Astrocyte of the cerebellum (primary cell): ENCODE measurements around the gene COG3.

ENCODE experiments used
- DNase-seq: peaks from one replicate; pipeline ENCODE4 v3.0.0-alpha.2; 2011; ENCODE audit warnings: low read depth
- H3K4me3 ChIP-seq: 2 replicates; pipeline ENCODE4 v1.5.1; 2011; ENCODE audit warnings: mild to moderate bottlenecking, low read depth, low read length, moderate library complexity
- CTCF ChIP-seq: IDR thresholded peaks from 2 replicates; pipeline ENCODE4 v1.5.1; 2012; ENCODE audit warnings: low read length, low read depth, moderate library complexity, mild to moderate bottlenecking; ENCODE audit errors: missing control alignments
- in situ Hi-C: cut with HindIII; loops from 2 replicates; pipeline ENCODE4 v1.10.0; 2017; ENCODE audit warnings: low sequenced_read_pairs

COG3 gene

GRCh38 chr13:45479661-45480060, 14.9 kb downstream of the COG3 start:
- TF ChIP-seq CTCF: no peak
- in situ Hi-C loops: no loop called here
- DNase-seq: no peak
- H3K4me3 ChIP-seq: no peak overlapping the region

- in situ Hi-C loops: no loop called here
- no peak for DNase-seq
- no peak overlapping the region for H3K4me3 ChIP-seq
- TF ChIP-seq CTCF: no peak
These were observed 16.9 kb downstream of the COG3 start for GRCh38 chr13:45481688-45482087.

- TF ChIP-seq CTCF: no peak
- no peak for DNase-seq
- in situ Hi-C loops: no loop called here
- H3K4me3 ChIP-seq: no peak overlapping the region
These were observed 17.9 kb downstream of the COG3 start for GRCh38 chr13:45482571-45483173.

- no peak for DNase-seq
- no peak for TF ChIP-seq CTCF
- H3K4me3 ChIP-seq: no peak overlapping the region
- in situ Hi-C loops: no loop called here
These were observed 22.9 kb downstream of the COG3 start for GRCh38 chr13:45487604-45488003.

GRCh38 chr13:45490068-45490467, 25.3 kb downstream of the COG3 start:
- in situ Hi-C loops: loop anchor here (5.0 kb wide), 1 partner anchor 87 kb away; no protein-coding TSS in a partner anchor

GRCh38 chr13:45492538-45492937, 27.8 kb downstream of the COG3 start:
- no peak for TF ChIP-seq CTCF
- H3K4me3 ChIP-seq: no peak overlapping the region
- peak; percentile 42 for DNase-seq
- in situ Hi-C loops: loop anchor here (5.0 kb wide), 1 partner anchor 85 kb away; no protein-coding TSS in a partner anchor

More at GRCh38 chr13:45490068-45490467, 25.3 kb downstream of the COG3 start:
- H3K4me3 ChIP-seq: no peak overlapping the region
- DNase-seq: no peak
- peak; percentile 14 for TF ChIP-seq CTCF

GRCh38 chr13:45496942-45497341, 32.2 kb downstream of the COG3 start:
- TF ChIP-seq CTCF: no peak
- DNase-seq: no peak
- in situ Hi-C loops: no loop called here
- no peak overlapping the region for H3K4me3 ChIP-seq
